Smooth muscle cell (in vitro differentiated cells): ENCODE measurements around the gene S1PR4. TPM values are rescaled to one million over a fixed set of nuclear protein-coding genes. Genes with fewer than 3 reads are reported as not detected.

Experiments
- DNase-seq: peaks from one replicate; lab custom pipeline; 2025; ENCODE audit not compliant: unreplicated experiment; lab: John Stamatoyannopoulos, UW
- H2AFZ ChIP-seq: fragments of 200-600 bp; sonication (generic); 2 replicates; pipeline ENCODE4 v1.6.0; 2016; ENCODE audit warnings: antibody characterized with exemption, low read depth, mild to moderate bottlenecking
- H3F3A ChIP-seq: fragments of 200-600 bp; sonication (generic); 2 replicates; pipeline ENCODE4 v1.6.0; 2017; ENCODE audit warnings: antibody characterized with exemption, low read depth
- H3K27ac ChIP-seq: fragments of 200-600 bp; sonication (generic); 2 replicates; pipeline ENCODE4 v1.5.1; 2016; ENCODE audit warnings: low read depth, mild to moderate bottlenecking
- H3K27me3 ChIP-seq: fragments of 200-600 bp; sonication (generic); 2 replicates; pipeline ENCODE4 v1.6.1; 2016; ENCODE audit warnings: low read depth, mild to moderate bottlenecking
- H3K36me3 ChIP-seq: fragments of 200-600 bp; sonication (generic); 2 replicates; pipeline ENCODE4 v1.5.1; 2016; ENCODE audit warnings: low read depth
- H3K4me1 ChIP-seq: fragments of 200-600 bp; sonication (generic); 2 replicates; pipeline ENCODE4 v1.5.1; 2016; ENCODE audit warnings: low read depth
- H3K4me2 ChIP-seq: fragments of 200-600 bp; sonication (generic); 2 replicates; pipeline ENCODE4 v1.6.0; 2016; ENCODE audit warnings: mild to moderate bottlenecking
- H3K4me3 ChIP-seq: fragments of 200-600 bp; sonication (generic); 2 replicates; pipeline ENCODE4 v1.5.1; 2016; ENCODE audit warnings: mild to moderate bottlenecking
- H3K79me2 ChIP-seq: fragments of 200-600 bp; sonication (generic); 2 replicates; pipeline ENCODE4 v1.6.0; 2016; ENCODE audit warnings: low read depth, mild to moderate bottlenecking
- H3K9ac ChIP-seq: fragments of 200-600 bp; sonication (generic); 2 replicates; pipeline ENCODE4 v1.6.0; 2016; ENCODE audit warnings: low read depth
- H3K9me3 ChIP-seq: fragments of 200-600 bp; sonication (generic); replicated peaks from 2 replicates; pipeline ENCODE4 v1.5.1; 2016; ENCODE audit warnings: low read depth
- H4K20me1 ChIP-seq: fragments of 200-600 bp; sonication (generic); 2 replicates; pipeline ENCODE4 v1.6.0; 2016; ENCODE audit warnings: low read depth
- WGBS: methylation state at CpG from one replicate; pipeline ENCODE4 v1.1.7; 2016; ENCODE audit warnings: low lambda C conversion rate; 5-methylcytosine and 5-hydroxymethylcytosine counted together
- polyA plus RNA-seq: library from polyadenylated mRNA; unstranded; fragments of >200 nt; fragmentation: Nextera tagmentation; extraction: Ambion mirVana; gene quantifications from 2 replicates; pipeline ENCODE4 v1.2.1, GENCODE V29; 2016
- total RNA-seq: library from RNA; depleted of rRNA; stranded (reverse); fragments of >200 nt; gene quantifications from 2 replicates; pipeline ENCODE4 v1.2.3, GENCODE V29; 2014
- TF ChIP-seq, protein P1 (sequence below): fragments of 200-600 bp; sonication (generic); IDR thresholded peaks from 2 replicates; pipeline ENCODE4 v1.5.1; 2017; ENCODE audit warnings: borderline replicate concordance, mild to moderate bottlenecking, antibody characterized with exemption; ENCODE audit not compliant: insufficient read depth, poor library complexity, severe bottlenecking

The S1PR4 gene
- total and polyA plus RNA-seq, 2 experiments from 2014 or later, result not detected

DNA sequence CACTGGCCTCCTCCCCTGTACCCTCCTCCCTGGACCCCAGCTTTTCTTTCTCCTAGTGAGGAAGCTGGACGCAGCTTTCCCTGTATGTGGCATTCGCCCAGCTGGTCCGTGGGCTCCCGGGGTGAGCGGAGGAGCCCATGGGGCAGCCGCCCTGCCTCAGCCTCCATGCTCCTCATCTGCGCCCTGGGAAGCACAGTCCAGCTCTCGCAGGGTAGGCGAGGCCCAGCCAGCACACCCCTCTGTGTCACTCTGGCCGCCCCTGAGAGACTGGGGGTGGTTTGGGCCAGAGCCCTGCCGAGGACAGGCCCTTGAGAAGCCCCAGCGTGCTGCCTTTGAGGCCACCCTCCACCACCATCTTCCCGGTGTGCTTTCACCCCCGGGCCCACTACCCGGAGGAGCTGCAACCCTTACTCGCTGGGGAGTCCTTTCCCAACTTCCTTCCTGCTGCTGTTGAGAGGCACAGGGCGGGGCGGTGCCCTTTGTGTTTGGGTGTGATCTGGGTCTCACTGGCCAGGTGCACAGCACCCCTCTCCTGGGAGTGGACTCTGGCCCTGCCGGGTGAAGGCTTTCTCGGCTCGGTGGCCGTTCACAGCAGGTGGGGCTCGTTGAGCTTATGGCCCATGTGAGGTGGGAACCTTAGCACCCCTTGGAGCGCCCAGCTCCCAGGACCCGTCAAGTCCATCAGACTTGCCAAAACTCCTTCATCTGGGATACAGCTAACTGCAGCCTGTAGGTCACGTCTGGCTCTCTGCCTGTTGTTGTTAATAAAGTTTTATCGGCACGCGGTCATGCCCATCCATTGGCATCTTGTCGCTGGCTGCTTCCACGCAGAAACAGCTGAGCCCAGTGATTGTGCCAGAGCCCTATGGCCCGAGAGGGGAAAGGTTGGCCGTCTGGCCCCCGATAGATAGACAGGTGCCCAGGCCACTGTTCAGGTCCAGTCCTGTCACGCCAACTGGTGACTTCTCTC lies 10.3 kb downstream of the S1PR4 start:
- Histone ChIP-seq H2AFZ (no peak overlapping the region), H3K4me3 (no peak overlapping the region), H3K79me2 (peaks cover 53% of the 10 kb centered on the region), H3K9ac (no peak overlapping the region), H3F3A (no peaks in the 10 kb centered on the region), H3K4me1 (peaks cover 6% of the 10 kb centered on the region), H3K27me3 (no peaks in the 10 kb centered on the region), H3K27ac (no peak overlapping the region), H3K9me3 (no peaks in the 10 kb centered on the region), H4K20me1 (peaks cover 26% of the 10 kb centered on the region), H3K4me2 (no peak overlapping the region), H3K36me3 (no peaks in the 10 kb centered on the region)
- TF ChIP-seq, protein P1, sequence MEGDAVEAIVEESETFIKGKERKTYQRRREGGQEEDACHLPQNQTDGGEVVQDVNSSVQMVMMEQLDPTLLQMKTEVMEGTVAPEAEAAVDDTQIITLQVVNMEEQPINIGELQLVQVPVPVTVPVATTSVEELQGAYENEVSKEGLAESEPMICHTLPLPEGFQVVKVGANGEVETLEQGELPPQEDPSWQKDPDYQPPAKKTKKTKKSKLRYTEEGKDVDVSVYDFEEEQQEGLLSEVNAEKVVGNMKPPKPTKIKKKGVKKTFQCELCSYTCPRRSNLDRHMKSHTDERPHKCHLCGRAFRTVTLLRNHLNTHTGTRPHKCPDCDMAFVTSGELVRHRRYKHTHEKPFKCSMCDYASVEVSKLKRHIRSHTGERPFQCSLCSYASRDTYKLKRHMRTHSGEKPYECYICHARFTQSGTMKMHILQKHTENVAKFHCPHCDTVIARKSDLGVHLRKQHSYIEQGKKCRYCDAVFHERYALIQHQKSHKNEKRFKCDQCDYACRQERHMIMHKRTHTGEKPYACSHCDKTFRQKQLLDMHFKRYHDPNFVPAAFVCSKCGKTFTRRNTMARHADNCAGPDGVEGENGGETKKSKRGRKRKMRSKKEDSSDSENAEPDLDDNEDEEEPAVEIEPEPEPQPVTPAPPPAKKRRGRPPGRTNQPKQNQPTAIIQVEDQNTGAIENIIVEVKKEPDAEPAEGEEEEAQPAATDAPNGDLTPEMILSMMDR, result no peak
- no peak for DNase-seq
- 98% methylated on average over 35 of the region's 35 CpGs for WGBS

DNA sequence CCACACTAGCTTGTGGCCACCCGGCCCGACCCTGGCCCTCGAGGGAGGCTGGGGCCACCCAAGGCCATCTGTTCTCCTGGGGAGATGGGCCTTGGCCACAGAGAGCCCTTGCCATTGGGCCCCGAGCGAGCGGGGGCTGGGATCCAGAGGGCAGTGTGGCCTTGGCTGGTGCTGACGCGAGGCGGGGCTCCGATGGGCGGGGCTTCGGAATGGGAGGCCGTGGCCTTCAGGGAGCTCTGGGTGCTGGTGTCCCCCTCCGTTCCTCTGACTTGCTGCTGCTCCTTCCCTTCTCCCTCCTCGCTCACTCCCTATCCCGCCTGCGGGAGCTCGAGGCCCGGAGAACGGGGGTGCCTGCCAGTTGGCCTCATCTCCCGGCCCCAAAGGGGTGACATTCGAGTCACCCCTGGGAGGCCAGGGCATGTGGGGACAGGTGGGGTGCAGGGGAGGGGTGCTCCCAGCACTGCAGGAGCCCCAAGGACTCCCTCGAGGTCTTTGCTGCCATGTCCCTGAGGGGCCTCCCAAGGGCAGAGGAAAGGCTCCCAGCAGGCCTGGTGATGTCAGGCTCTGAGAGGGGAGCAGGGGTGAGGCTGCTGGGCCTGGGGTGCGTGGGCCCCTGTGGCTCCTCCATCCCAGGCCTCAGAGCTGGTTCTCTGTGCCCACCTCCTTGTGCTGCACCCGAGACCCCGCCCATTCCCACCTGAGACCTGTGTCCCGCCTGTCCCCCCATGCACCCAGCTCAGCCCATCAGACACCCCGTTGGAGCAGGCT lies 11.3 kb downstream of the S1PR4 start:
- WGBS, result 96% methylated on average over 28 of the region's 28 CpGs
- no peak overlapping the region for H3K9ac ChIP-seq
- DNase-seq, result no peak

DNA sequence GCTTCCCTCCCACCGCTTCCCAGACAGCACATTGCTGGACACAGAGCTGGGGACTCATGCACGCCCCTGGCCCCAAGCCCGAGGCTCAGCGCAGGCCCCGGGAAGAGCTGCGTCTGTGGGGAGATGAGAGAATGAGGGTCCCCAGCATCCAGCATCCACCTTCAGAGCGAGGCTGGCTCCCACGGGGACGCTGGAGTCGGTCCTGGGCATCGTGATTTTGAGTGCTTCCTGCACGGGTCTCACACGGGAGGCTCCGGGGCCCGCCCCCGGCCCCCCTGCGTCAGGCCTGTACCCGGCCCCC lies 11.9 kb downstream of the S1PR4 start:
- Histone ChIP-seq H3F3A (no peaks in the 10 kb centered on the region), H3K9me3 (no peaks in the 10 kb centered on the region), H3K9ac (no peak overlapping the region), H3K4me3 (no peak overlapping the region), H2AFZ (no peak overlapping the region), H3K79me2 (peaks cover 53% of the 10 kb centered on the region), H4K20me1 (peaks cover 26% of the 10 kb centered on the region), H3K27ac (no peak overlapping the region), H3K27me3 (no peaks in the 10 kb centered on the region), H3K4me1 (peaks cover 6% of the 10 kb centered on the region), H3K4me2 (no peak overlapping the region), H3K36me3 (no peaks in the 10 kb centered on the region)
- TF ChIP-seq, protein P1, result no peak
- DNase-seq, result no peak
- WGBS, result 99% methylated on average over 18 of the region's 18 CpGs

More for the DNA sequence above, 11.3 kb downstream of the S1PR4 start:
- no peak overlapping the region for H3K4me3 ChIP-seq
- TF ChIP-seq, protein P1, result no peak
- peaks cover 26% of the 10 kb centered on the region for H4K20me1 ChIP-seq
- H3K4me2 ChIP-seq, result no peak overlapping the region
- H3K27ac ChIP-seq, result no peak overlapping the region
- H3K27me3 ChIP-seq, result no peaks in the 10 kb centered on the region
- peaks cover 6% of the 10 kb centered on the region for H3K4me1 ChIP-seq
- peaks cover 53% of the 10 kb centered on the region for H3K79me2 ChIP-seq
- no peak overlapping the region for H2AFZ ChIP-seq
- no peaks in the 10 kb centered on the region for H3K36me3 ChIP-seq
- no peaks in the 10 kb centered on the region for H3K9me3 ChIP-seq
- no peaks in the 10 kb centered on the region for H3F3A ChIP-seq
